T-helper 22 cell (primary cell): ENCODE measurements around the gene APOBEC3F.
"Not testable (repeated sequence)": the region's sequence is repeated elsewhere in the genome, so short reads cannot be mapped to it uniquely, and the experiment has no call there.

Source experiments
- DNase-seq: peaks from one replicate; pipeline ENCODE4 v3.0.0-alpha.2; 2020; ENCODE audit warnings: low read depth

The APOBEC3F gene

DNA sequence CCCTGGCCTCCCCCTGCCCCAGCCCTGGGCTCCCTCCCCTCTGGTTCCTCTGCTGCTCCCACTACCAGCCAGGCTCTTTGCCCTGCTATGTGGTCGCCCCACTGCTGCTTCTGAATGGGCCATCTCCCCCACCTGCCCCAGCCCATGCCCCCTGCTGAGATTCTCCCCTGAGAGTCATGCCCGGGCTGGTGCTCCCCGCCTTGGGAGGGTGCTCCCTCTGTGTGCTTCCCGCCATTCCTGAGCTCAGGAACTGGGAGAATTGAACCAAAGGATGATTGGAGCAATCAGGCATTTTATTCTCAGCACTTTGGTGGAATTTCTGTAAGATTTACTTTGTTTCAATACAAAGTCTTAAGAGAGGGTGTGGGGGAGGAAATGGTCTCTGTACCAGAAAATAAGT, 12.9 kb upstream of the APOBEC3F start:
- no peak for DNase-seq

DNA sequence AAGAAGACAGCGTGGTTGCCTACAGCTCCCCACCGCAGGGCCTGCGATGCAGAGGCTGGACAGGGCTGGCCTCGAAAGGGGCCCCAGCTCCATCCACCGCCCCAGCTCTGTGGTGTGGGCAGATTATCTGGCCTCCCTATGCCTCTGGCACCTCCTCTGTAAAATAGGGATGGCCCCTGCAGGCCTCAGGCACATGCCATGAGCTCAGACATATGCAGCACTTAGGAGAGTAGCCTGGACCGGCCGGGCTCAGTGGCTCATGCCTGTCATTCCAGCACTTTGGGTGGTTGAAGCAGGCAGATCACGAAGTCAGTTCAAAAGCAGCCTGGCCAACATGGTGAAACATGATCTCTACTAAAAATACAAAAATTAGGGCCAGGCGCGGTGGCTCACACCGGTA, 12.4 kb upstream of the APOBEC3F start:
- no peak for DNase-seq

DNA sequence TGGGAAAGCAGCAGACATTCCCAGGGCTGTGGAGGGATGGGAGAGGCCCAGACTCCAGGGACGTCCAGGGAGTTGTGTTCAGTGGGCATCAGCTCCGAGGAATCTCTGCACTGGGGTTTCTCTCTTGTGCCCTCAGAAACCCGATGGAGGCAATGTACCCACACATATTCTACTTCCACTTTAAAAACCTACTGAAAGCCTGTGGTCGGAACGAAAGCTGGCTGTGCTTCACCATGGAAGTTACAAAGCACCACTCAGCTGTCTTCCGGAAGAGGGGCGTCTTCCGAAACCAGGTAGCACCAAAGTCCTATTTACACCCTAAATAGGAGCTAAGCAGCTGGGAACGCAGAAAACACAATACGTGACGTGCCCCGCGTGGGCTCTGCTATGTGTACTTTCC, 11.4 kb upstream of the APOBEC3F start:
- no peak for DNase-seq

DNA sequence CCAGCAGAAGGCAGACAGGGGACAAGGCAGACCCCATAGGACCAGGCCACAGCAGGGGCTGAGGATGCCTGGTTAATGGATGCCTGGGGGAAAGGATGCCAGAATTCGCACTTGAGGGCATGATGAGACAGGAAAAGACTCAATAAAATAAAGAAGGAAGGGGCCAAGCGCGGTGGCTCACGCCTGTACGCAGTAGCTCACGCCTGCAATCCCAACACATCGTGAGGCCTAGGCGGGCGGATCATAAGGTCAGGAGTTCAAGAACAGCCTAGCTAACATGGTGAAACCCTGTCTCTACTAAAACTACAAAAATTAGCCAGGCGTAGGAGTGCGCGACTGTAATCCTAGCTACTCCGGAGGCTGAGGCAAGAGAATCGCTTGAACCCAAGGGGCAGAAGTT, 10.0 kb upstream of the APOBEC3F start:
- no peak for DNase-seq

DNA sequence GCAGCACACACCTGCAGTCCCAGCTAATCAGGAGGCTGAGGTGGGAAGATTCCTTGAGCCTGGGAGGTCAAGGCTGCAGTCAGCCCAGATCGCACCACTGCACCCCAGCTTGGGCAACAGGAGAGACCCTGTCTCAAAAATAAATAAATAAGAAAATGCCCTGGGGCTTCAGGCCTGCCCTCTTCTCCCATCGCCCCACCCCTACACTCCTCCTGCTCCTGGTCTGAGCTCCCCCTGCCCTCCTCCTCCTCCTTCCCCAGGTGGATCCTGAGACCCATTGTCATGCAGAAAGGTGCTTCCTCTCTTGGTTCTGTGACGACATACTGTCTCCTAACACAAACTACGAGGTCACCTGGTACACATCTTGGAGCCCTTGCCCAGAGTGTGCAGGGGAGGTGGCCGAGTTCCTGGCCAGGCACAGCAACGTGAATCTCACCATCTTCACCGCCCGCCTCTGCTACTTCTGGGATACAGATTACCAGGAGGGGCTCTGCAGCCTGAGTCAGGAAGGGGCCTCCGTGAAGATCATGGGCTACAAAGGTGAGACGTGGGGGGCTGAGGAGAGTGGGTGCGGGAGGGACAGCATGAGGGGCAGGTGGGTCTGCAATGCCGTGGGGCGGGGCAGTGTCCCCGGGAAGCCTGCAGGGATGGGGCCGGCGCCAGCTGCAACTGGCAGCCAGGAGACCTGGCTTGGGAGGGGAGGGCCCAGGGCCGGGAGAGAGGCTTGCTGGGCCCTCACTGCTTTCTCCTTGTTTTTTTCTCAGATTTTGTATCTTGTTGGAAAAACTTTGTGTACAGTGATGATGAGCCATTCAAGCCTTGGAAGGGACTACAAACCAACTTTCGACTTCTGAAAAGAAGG, 9.0 kb upstream of the APOBEC3F start:
- DNase-seq: not testable (repeated sequence)

DNA sequence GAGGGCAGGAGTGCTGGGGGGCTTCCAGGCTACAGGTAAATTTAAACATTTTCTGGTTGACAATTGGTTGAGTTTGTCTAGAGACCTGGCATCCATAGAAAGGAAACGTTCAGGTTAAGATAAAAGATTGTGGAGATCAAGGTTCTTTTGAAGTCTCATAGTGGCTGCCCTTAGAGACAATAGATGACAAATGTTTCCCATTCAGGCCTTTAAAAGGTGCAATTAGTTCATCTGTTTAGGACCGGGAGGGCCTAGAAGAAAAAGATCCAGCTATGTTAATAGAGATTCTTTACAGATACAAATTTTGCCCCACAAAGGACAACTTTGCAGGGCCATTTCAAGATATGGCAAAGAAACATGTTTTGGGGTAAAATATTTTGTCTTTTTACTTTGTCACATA, 3.6 kb upstream of the APOBEC3F start:
- DNase-seq: not testable (repeated sequence)

DNA sequence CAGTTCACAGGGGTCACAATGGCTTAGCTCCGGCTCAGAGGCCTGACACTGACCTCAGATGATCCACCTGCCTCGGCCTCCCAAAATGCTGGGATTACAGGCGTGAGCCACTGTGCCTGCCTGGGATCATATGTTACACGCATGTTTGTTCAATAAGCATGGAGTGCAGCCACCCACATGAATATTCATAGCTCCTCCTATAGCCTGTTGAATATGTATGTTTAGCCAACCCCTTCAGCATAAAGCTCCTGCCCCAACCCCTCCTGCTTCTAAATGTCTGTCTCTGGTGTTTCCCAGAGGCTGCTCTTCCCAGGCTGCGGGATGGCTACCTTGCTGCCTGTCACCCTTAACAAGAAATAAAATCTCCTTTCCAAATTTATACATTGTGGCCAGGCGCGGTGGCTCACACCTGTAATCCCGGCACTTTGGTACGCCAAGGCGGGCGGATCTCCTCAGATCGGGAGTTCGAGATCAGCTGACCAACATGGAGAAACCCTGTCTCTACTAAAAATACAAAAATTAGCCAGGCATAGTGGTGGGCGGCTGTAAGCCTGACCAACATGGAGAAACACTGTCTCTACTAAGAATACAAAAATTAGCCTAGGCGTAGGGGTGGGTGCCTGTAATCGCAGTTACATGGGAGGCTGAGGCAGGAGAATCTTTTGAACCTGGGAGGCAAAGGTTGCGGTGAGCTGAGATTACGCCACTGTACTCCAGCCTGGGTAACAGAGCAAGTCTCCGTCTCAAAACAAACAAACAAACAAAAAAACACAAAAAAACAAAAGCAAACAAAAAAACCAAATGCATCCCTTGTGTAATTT, 1.1 kb upstream of the APOBEC3F start:
- DNase-seq: no peak

DNA sequence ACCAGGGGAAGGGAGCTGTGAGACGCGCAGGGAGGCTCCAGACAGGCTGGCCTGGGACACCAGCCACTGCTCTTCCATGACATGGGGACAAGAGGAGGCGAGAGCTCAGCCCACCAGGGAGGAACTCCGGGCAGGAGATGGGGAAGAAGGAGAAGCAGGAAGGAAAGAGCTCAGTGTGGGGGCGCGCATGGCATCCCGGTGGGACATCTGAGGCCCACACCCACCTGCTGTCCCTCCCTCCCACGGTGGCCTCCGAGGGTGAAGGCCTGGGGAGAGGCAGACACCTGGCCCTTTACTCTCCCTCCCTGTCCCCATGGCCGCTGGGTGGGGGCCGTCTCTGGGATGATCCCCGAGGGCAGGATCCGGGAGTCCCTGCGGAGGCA, 518 bp upstream of the APOBEC3F start:
- DNase-seq: not testable (repeated sequence)

DNA sequence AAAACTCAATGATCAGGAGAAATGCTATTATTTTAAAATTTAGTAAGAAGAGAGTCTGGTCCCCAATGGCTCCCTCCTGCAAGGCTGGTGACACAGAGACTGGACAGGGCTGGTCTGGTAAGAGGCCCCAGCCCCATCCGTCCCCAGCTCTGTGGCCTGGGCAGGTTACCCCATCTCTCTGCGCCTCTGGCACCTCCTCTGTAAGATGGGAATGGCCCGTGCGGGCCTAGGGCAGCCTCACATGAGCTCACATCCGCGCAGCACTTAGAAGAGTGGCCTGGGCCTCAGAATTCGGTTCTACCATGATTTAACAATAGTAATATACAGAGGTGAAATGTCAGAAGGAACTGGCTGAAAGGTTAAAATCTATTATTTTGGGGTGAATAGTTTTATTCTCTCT, 1.2 kb downstream of the APOBEC3F start:
- no peak for DNase-seq

DNA sequence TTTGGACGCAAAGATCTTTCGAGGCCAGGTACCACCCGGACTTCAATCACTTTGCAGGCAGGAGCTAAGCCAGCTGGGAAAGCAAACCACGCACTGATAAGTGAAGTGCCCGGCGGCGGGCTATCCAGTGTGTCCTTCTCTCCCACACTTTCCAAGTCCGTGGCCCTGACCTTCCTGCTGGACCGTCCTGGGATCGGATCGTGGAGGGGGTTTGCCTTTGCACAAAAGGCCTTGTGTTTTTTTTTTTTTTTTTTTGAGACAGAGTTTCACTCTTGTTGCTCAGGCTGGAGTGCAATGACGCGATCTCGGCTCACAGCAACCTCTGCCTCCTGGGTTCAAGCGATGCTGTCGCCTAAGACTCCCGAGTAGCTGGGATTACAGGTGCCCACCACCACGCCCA, 2.4 kb downstream of the APOBEC3F start:
- DNase-seq: not testable (repeated sequence)

DNA sequence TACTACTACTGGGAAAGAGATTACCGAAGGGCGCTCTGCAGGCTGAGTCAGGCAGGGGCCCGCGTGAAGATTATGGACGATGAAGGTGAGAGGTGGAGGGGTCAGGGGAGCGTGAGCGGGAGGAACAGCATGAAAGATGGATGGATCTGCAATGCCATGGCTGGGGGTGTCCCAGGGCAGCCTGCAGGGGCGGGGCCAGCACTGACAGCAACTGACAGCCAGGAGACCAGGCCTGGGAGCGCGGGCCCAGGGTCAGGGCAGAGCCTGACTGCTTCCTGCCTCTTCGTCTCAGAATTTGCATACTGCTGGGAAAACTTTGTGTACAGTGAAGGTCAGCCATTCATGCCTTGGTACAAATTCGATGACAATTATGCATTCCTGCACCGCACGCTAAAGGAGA, 4.5 kb downstream of the APOBEC3F start:
- not testable (repeated sequence) for DNase-seq

DNA sequence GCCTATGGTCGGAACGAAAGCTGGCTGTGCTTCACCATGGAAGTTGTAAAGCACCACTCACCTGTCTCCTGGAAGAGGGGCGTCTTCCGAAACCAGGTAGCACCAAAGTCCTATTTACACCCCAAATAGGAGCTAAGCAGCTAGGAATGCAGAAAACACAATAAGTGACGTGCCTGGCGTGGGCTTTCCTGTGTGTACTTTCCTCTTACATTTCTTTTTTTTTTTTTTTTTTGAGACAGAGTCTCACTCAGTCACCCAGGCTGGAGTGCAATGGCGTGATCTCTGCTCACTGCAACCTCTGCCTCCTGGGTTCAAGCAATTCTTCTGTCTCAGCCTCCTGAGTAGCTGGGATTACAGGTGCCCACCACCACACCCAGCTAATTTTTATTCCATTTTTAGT, 8.8 kb downstream of the APOBEC3F start:
- not testable (repeated sequence) for DNase-seq

DNA sequence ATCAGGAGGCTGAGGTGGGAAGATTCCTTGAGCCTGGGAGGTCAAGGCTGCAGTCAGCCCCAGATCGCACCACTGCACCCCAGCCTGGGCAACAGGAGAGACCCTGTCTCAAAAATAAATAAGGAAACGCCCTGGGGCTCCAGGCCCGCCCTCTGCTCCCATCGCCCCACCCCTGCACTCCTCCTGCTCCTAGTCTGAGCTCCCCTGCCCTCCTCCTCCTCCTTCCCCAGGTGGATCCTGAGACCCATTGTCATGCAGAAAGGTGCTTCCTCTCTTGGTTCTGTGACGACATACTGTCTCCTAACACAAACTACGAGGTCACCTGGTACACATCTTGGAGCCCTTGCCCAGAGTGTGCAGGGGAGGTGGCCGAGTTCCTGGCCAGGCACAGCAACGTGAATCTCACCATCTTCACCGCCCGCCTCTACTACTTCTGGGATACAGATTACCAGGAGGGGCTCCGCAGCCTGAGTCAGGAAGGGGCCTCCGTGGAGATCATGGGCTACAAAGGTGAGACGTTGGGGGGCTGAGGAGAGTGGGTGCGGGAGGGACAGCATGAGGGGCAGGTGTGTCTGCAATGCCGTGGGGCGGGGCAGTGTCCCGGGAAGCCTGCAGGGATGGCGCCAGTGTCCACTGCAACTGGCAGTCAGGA, 11.3 kb downstream of the APOBEC3F start:
- not testable (repeated sequence) for DNase-seq

DNA sequence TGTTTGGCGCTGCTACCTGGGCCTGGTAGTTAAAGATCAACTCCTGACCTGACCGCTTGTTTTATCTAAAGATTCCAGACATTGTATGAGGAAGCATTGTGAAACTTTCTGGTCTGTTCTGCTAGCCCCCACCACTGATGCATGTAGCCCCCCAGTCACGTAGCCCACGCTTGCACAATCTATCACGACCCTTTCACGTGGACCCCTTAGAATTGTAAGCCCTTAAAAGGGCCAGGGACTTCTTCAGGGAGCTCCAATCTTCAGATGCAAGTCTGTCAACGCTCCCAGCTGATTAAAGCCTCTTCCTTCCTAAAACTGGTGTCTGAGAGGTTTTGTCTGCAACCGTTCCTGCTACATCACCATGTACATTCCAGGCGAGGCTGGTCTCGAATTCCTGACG, 15.0 kb downstream of the APOBEC3F start:
- no peak for DNase-seq

DNA sequence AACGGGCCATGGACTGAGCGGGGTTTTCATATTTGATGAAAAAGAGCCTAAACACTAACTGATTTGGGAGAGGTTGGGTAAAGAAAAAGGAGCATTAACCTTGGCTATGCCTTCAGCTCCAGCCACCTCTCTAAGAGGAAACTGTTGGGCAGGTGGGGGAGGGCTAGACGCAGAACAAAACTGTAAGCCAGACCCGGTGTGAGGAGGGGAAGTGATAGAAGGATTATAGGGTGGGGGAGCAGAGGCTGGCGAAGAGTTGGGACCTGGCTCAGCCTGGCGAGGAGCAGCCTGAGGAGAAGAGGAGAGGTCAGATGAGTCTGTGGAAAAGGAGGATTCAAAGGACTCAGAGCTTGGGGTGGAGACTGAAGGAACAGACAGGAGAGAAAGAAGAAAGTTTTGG, 20.6 kb downstream of the APOBEC3F start:
- DNase-seq: not testable (repeated sequence)

DNA sequence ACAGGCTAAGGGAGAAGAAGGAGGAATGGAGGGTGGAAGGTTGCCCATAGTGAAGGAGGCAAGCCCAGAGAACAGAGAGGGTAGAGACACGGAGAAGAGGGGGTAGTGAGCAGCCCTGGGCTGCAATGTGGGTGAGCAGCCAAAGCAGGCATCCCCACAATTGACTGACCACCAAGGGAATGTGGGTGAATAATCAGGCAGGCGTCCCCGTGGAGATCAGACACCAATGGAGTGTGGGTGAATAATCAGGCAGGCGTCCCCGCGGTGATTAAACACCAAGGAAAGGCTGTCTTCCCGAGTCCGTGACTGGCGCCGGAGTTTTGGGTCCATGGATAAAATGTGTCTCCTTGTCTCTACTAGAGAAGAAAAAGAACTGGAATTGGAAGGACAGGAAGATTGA, 21.3 kb downstream of the APOBEC3F start:
- not testable (repeated sequence) for DNase-seq

DNA sequence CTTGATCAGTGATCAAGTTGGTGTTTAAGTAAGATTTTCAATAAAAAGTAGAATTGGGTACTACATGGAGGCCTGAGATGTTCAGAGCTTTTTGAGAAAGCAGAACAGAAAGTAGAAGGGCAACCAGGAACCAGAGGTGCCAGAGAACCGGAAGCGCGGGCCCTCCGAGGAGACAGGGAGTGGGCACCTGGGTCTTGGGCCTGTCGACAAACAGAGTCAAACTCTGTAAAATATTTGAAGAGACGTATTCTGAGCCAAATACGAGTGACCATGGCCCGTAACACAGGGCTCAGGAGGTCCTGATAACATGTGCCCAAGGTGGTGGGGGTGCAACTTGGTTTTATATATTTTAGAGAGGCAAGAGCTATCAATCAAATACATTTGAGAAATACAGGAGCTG, 23.2 kb downstream of the APOBEC3F start:
- not testable (repeated sequence) for DNase-seq

DNA sequence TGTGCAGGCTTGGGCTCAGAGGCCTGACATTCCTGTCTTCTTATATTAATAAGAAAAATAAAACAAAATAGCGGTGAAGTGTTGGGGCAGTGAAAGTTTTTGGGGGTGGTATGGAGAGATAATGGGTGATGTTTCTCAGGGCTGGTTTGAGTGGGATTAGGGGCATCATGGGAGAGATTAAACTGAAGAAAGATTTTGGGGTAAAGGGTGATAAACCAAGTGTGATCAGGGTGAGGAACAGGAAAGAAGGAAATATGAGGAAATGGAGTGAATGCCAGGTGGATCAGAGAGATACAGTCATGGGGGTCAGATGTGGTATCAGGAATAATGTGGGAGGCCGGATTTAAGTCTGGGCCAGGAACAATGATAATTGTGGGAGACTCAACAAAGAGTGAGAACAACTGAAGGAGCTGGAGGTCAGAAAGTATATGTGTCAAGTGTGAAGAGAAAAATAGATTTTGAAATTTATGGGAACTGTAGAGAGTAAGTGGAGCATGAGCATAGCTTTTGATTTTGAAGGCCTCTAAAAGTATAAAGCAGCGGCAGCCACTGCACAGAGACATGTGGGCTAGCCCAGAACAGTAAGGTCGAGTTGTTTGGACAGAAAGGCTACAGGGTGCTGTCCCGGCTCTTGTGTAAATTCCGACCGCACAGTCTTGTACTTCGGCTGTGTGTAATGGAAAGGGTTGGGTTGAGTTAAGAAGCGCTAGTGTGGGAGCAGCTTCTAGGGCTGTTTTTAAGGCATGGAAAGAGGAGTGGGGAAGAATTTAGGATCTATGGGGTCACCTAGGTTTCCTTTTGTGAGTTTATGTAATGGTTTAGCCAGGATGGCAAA, 26.0 kb downstream of the APOBEC3F start:
- not testable (repeated sequence) for DNase-seq

DNA sequence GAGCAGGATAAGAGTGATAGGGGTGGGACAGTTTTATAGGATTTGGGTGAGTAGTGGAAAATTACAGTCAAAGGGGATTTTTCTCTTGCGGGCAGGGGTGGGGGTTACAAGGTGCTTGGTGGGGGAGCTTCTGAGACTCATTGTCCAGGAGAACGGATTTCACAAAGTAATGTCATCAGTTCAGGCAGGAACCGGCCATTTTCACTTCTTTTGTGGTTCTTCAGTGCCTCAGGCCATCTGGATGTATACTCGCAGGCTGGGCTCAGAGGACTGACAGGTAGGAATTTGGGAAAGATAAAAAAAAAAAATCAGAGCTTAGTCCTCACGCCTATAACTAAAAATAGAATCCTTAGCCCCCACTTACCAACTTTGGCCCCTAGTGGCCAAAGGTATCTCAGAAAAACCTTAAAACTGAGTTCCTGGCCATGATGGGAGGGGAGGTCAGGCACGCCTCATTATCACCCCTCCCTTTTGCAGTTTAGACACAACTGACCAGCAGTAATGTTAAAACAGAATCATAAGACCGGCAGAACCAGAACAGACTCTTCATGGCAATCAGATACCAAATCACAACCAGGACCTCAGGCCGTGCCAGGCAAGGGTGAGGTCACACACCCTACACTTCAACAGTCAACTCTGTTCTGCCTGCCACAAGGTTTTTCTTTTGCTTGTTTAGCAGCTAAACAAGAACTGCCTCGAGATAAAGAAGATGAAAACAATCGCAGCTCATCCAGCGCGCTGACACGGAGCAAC, 27.5 kb downstream of the APOBEC3F start:
- no peak for DNase-seq

DNA sequence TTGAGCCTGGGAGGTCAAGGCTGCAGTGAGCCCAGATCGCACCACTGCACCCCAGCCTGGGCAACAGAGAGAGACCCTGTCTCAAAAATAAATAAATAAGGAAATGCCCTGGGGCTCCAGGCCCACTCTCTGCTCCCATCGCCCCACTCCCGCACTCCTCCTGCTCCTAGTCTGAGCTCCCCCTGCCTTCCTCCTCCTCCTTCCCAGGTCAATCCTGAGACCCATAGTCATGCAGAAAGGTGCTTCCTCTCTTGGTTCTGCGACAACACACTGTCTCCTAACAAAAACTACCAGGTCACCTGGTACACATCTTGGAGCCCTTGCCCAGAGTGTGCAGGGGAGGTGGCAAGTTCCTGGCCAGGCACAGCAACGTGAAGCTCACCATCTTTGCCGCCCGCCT, 29.5 kb downstream of the APOBEC3F start:
- no peak for DNase-seq

DNA sequence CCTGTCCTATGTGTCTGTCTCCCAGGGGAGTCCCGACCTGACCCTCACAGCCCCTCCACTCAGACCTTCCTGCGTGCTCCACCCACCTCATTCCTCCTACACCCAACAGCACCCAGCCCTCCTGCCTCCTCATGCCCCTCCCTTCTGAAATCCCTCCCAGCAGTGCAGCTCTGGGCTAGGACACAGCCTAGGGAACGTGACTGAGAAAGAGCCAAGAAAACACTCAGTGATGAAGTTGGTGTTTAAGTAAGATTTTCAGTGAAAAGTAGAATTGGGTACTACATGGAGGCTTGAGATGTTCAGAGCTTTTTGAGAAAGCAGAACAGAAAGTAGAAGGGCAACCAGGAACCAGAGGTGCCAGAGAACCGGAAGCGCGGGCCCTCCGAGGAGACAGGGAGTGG, 31.9 kb downstream of the APOBEC3F start:
- DNase-seq: not testable (repeated sequence)
